ENCODE data around the gene SSB. TPM values are rescaled to one million over a fixed set of nuclear protein-coding genes. Genes with fewer than 3 reads are reported as not detected.

SSB gene
- total and polyA plus RNA-seq, 9 of the 15 experiments (the other 6 are each of a cell fraction or from before 2014, with no cell fraction given): 317 to 849 (median 515) TPM

- TF ChIP-seq WHSC1 (IDR thresholded peaks at IDR 0.05; ENCODE audit: low read length): no peak
- TF ChIP-seq GTF2F1 (IDR thresholded peaks at IDR 0.05; ENCODE audit: low read depth, low read length): 0 out of 2 replicates have a peak, but pooled peaks have one; percentile 29
- TF ChIP-seq HOMEZ (CRISPR knock-in tag; IDR thresholded peaks at IDR 0.05): no peak
- TF ChIP-seq HMBOX1 (IDR thresholded peaks at IDR 0.05): no peak; the same call in 1 of the 2 replicates
- peak; percentile 77 for TF ChIP-seq SAP30 (IDR thresholded peaks at IDR 0.05; ENCODE audit: borderline replicate concordance, insufficient read depth, low read depth, low read length, poor library complexity, severe bottlenecking)
- no peak for TF ChIP-seq MCM2 (IDR thresholded peaks at IDR 0.05; ENCODE audit: low read depth)
- peak; percentile 96 for TF ChIP-seq RBBP5 (IDR thresholded peaks at IDR 0.05; ENCODE audit: borderline replicate concordance, insufficient read depth, low read length, poor library complexity, severe bottlenecking)
- TF ChIP-seq TBL1XR1 (IDR thresholded peaks at IDR 0.05; ENCODE audit: low read length in 2 of 2): peak; percentile 23 to 31; a peak in 1 of 4 replicates
- TF ChIP-seq U2AF1 (optimal IDR thresholded peaks at IDR 0.05; ENCODE audit: low read depth, low read length): no peak
- TF ChIP-seq CAMTA2 (CRISPR knock-in tag; conservative IDR thresholded peaks at IDR 0.05): peak; percentile 78; the same call in 1 of the 2 replicates
- TF ChIP-seq ZNF75A (CRISPR knock-in tag; IDR thresholded peaks at IDR 0.05): no peak
- no peak for TF ChIP-seq POLR2AphosphoS2 (IDR thresholded peaks at IDR 0.05; ENCODE audit: low read length)
- peak; percentile 94 for TF ChIP-seq XRCC5 (IDR thresholded peaks at IDR 0.05; ENCODE audit: low read depth, low read length)
- TF ChIP-seq ETV6 (IDR thresholded peaks at IDR 0.05; ENCODE audit: borderline replicate concordance in 1 of 2, low read depth in 2 of 2, low read length in 1 of 2): 0 out of 4 replicates have a peak, but pooled peaks have one; percentile 9 to 36
- TF ChIP-seq ETV6 (CRISPR knock-in tag; IDR thresholded peaks at IDR 0.05; ENCODE audit: borderline replicate concordance): peak; percentile 91; the same call in 1 of the 2 replicates
- TF ChIP-seq BRCA1 (IDR thresholded peaks at IDR 0.05): no peak
- no peak for TF ChIP-seq BRCA1 (CRISPR knock-in tag; IDR thresholded peaks at IDR 0.05)
- no peak for TF ChIP-seq NR0B1 (IDR thresholded peaks at IDR 0.05; ENCODE audit: partially characterized antibody)
- TF ChIP-seq ZNF707 (CRISPR knock-in tag; conservative IDR thresholded peaks at IDR 0.05): no peak
- peak; percentile 73 for TF ChIP-seq SMAD1 (IDR thresholded peaks at IDR 0.05; ENCODE audit: low read depth, low read length, partially characterized antibody)
- TF ChIP-seq THAP12 (CRISPR knock-in tag; IDR thresholded peaks at IDR 0.05): peak; percentile 96
Measured at GRCh38 chr2:169824373-169825333, 26.0 kb downstream of the SSB start, which contains the start of gene METTL5 (continued).
